Trophoblast cell (in vitro differentiated cells and primary cell): Measurements from ENCODE around the gene LAMA2.

Experiments used
- DNase-seq, 2 donors: peaks; one replicate each; pipeline ENCODE4 v3.0.0-alpha.2; 2016
- H2AFZ ChIP-seq: 2 replicates; pipeline ENCODE4 v1.6.1; 2013; ENCODE audit warnings: low read length, moderate library complexity, mild to moderate bottlenecking; ENCODE audit not compliant: insufficient read depth, poor library complexity
- H2AK5ac ChIP-seq: 2 replicates; pipeline ENCODE4 v1.6.1; 2013; ENCODE audit warnings: mild to moderate bottlenecking, low read length
- H2BK120ac ChIP-seq: 2 replicates; pipeline ENCODE4 v1.6.1; 2013; ENCODE audit warnings: low read length, mild to moderate bottlenecking, moderate library complexity; ENCODE audit not compliant: insufficient read depth, poor library complexity
- H2BK12ac ChIP-seq: 2 replicates; pipeline ENCODE4 v1.6.1; 2013; ENCODE audit warnings: mild to moderate bottlenecking, low read length, moderate library complexity
- H2BK5ac ChIP-seq: 2 replicates; pipeline ENCODE4 v1.6.1; 2013; ENCODE audit warnings: low read length, low read depth, moderate library complexity, mild to moderate bottlenecking; ENCODE audit not compliant: poor library complexity
- H3K14ac ChIP-seq: 2 replicates; pipeline ENCODE4 v1.6.1; 2013; ENCODE audit warnings: mild to moderate bottlenecking, low read length
- H3K18ac ChIP-seq: 2 replicates; pipeline ENCODE4 v1.6.1; 2013; ENCODE audit warnings: mild to moderate bottlenecking, low read length
- H3K23ac ChIP-seq: 2 replicates; pipeline ENCODE4 v1.6.1; 2013; ENCODE audit warnings: low read length
- H3K27ac ChIP-seq: 2 replicates; pipeline ENCODE4 v1.5.1; 2013; ENCODE audit warnings: low read depth, mild to moderate bottlenecking, inconsistent platforms, low read length, moderate library complexity
- H3K27me3 ChIP-seq: 2 replicates; pipeline ENCODE4 v1.6.1; 2013; ENCODE audit warnings: inconsistent platforms, mild to moderate bottlenecking, low read length, moderate library complexity; ENCODE audit not compliant: insufficient read depth
- H3K36me3 ChIP-seq, 2 experiments: 1 replicate in 1 of 2; 2 replicates in 1 of 2; pipeline ENCODE4 v1.6.1; 2013; ENCODE audit warnings: low read length in 2 of 2, mild to moderate bottlenecking in 2 of 2, moderate library complexity in 1 of 2; ENCODE audit not compliant: insufficient read depth in 2 of 2, control insufficient read depth in 1 of 2
- H3K4ac ChIP-seq: 2 replicates; pipeline ENCODE4 v1.6.1; 2013; ENCODE audit warnings: low read depth, mild to moderate bottlenecking, low read length, moderate library complexity
- H3K4me1 ChIP-seq, 2 experiments: 1 replicate in 1 of 2; 2 replicates in 1 of 2; pipeline ENCODE4 v1.6.1; 2013; ENCODE audit warnings: low read length in 2 of 2, mild to moderate bottlenecking in 2 of 2, moderate library complexity in 1 of 2; ENCODE audit not compliant: insufficient read depth in 2 of 2, control insufficient read depth in 1 of 2
- H3K4me2 ChIP-seq: 2 replicates; pipeline ENCODE4 v1.6.1; 2013; ENCODE audit warnings: inconsistent platforms, mild to moderate bottlenecking, low read length, moderate library complexity
- H3K4me3 ChIP-seq: 2 replicates; pipeline ENCODE4 v1.5.1; 2013; ENCODE audit warnings: mild to moderate bottlenecking, low read depth, low read length, inconsistent platforms
- H3K79me1 ChIP-seq: one replicate; pipeline ENCODE4 v1.6.1; 2013; ENCODE audit warnings: low read length
- H3K79me2 ChIP-seq: 2 replicates; pipeline ENCODE4 v1.6.1; 2013; ENCODE audit warnings: low read length, mild to moderate bottlenecking; ENCODE audit not compliant: control insufficient read depth, insufficient read depth, poor library complexity
- H3K9ac ChIP-seq: 2 replicates; pipeline ENCODE4 v1.6.1; 2013; ENCODE audit warnings: mild to moderate bottlenecking, low read length
- H3K9me3 ChIP-seq: 2 replicates; pipeline ENCODE4 v1.6.1; 2013; ENCODE audit warnings: low read depth, mild to moderate bottlenecking, control low read depth, inconsistent platforms, low read length; ENCODE audit not compliant: insufficient read depth
- H4K12ac ChIP-seq: 2 replicates; pipeline ENCODE4 v1.6.1; 2013; ENCODE audit warnings: low read depth, mild to moderate bottlenecking, low read length, moderate library complexity
- H4K8ac ChIP-seq: 2 replicates; pipeline ENCODE4 v1.6.1; 2013; ENCODE audit warnings: low read depth, mild to moderate bottlenecking, low read length, moderate library complexity
- H4K91ac ChIP-seq: one replicate; pipeline ENCODE4 v1.6.1; 2013; ENCODE audit warnings: low read depth, mild to moderate bottlenecking, low read length, moderate library complexity
- WGBS: extraction: QIAGEN DNeasy Blood & Tissue Kit; methylation state at CpG from one replicate; pipeline ENCODE4 v1.1.7; 2013; ENCODE audit warnings: missing lambda C conversion rate; ENCODE audit not compliant: insufficient read length, insufficient coverage; ENCODE audit errors: extremely low coverage; 5-methylcytosine and 5-hydroxymethylcytosine counted together

LAMA2 gene

GRCh38 chr6:129007701-129008373 lies 124.9 kb downstream of the LAMA2 start:
- no CpG with 5 or more reads among the region's 4 CpGs for WGBS
- no peaks in the 10 kb centered on the region for H3K4me1 ChIP-seq
- no peak overlapping the region for H3K23ac ChIP-seq
- no peak overlapping the region for H3K4ac ChIP-seq
- H3K27me3 ChIP-seq, result no peaks in the 10 kb centered on the region
- H3K4me3 ChIP-seq, result no peak overlapping the region
- H3K9me3 ChIP-seq, result no peaks in the 10 kb centered on the region
- H3K27ac ChIP-seq, result no peak overlapping the region
- no peak overlapping the region for H3K18ac ChIP-seq
- no peak for DNase-seq
- H4K8ac ChIP-seq, result no peak overlapping the region
- H2AK5ac ChIP-seq, result no peak overlapping the region
- H4K91ac ChIP-seq, result no peak overlapping the region
- no peak overlapping the region for H2BK120ac ChIP-seq
- no peak overlapping the region for H3K4me2 ChIP-seq
- H4K12ac ChIP-seq, result no peak overlapping the region
- H3K14ac ChIP-seq, result no peak overlapping the region
- no peaks in the 10 kb centered on the region for H3K79me2 ChIP-seq
- no peaks in the 10 kb centered on the region for H3K79me1 ChIP-seq
- no peak overlapping the region for H3K9ac ChIP-seq
- H2BK5ac ChIP-seq, result no peak overlapping the region
- no peak overlapping the region for H2AFZ ChIP-seq
- no peak overlapping the region for H2BK12ac ChIP-seq
- no peaks in the 10 kb centered on the region for H3K36me3 ChIP-seq

GRCh38 chr6:129008591-129008990 lies 125.7 kb downstream of the LAMA2 start:
- Histone ChIP-seq H4K8ac (no peak overlapping the region), H2BK5ac (no peak overlapping the region), H3K4me3 (no peak overlapping the region), H2BK120ac (no peak overlapping the region), H4K91ac (no peak overlapping the region), H3K14ac (no peak overlapping the region), H3K4ac (no peak overlapping the region), H3K36me3 (no peaks in the 10 kb centered on the region), H3K4me2 (no peak overlapping the region), H3K9me3 (no peaks in the 10 kb centered on the region), H3K79me2 (no peaks in the 10 kb centered on the region), H2AK5ac (no peak overlapping the region), H3K27me3 (no peaks in the 10 kb centered on the region), H3K23ac (no peak overlapping the region), H3K79me1 (no peaks in the 10 kb centered on the region), H3K27ac (no peak overlapping the region), H2BK12ac (no peak overlapping the region), H3K18ac (no peak overlapping the region), H2AFZ (no peak overlapping the region), H3K9ac (no peak overlapping the region), H3K4me1 (no peaks in the 10 kb centered on the region), H4K12ac (no peak overlapping the region)
- DNase-seq, result no peak
- WGBS, result no CpG with 5 or more reads among the region's 2 CpGs

- no peak overlapping the region for H2BK5ac ChIP-seq
- no peak overlapping the region for H4K91ac ChIP-seq
These were observed 126.9 kb downstream of the LAMA2 start for GRCh38 chr6:129009851-129010250.

GRCh38 chr6:129014302-129014701 lies 131.4 kb downstream of the LAMA2 start:
- no peak overlapping the region for H4K8ac ChIP-seq
- H3K36me3 ChIP-seq, result no peaks in the 10 kb centered on the region
- H3K27me3 ChIP-seq, result no peaks in the 10 kb centered on the region
- H4K91ac ChIP-seq, result no peak overlapping the region
- no peak for DNase-seq
- no peak overlapping the region for H4K12ac ChIP-seq
- no peak overlapping the region for H3K27ac ChIP-seq
- no peak overlapping the region for H3K4me2 ChIP-seq
- H3K79me2 ChIP-seq, result no peaks in the 10 kb centered on the region
- H3K9ac ChIP-seq, result no peak overlapping the region
- WGBS, result no CpG with 5 or more reads among the region's 2 CpGs
- H3K9me3 ChIP-seq, result no peaks in the 10 kb centered on the region
- no peak overlapping the region for H3K18ac ChIP-seq
- no peak overlapping the region for H2AFZ ChIP-seq
- no peak overlapping the region for H2BK5ac ChIP-seq
- no peak overlapping the region for H3K14ac ChIP-seq
- H2AK5ac ChIP-seq, result no peak overlapping the region
- no peaks in the 10 kb centered on the region for H3K79me1 ChIP-seq
- H2BK12ac ChIP-seq, result no peak overlapping the region
- H3K4me1 ChIP-seq, result no peaks in the 10 kb centered on the region
- no peak overlapping the region for H3K4me3 ChIP-seq
- no peak overlapping the region for H3K23ac ChIP-seq
- no peak overlapping the region for H2BK120ac ChIP-seq
- H3K4ac ChIP-seq, result no peak overlapping the region

More at GRCh38 chr6:129009851-129010250, 126.9 kb downstream of the LAMA2 start:
- Histone ChIP-seq H3K9me3 (no peaks in the 10 kb centered on the region), H3K36me3 (no peaks in the 10 kb centered on the region), H3K23ac (no peak overlapping the region), H3K79me2 (no peaks in the 10 kb centered on the region), H3K79me1 (no peaks in the 10 kb centered on the region), H2BK12ac (no peak overlapping the region), H3K27ac (no peak overlapping the region), H3K9ac (no peak overlapping the region), H2AK5ac (no peak overlapping the region), H3K18ac (no peak overlapping the region), H2BK120ac (no peak overlapping the region), H3K4me1 (no peaks in the 10 kb centered on the region), H2AFZ (no peak overlapping the region), H3K4me3 (no peak overlapping the region), H3K14ac (no peak overlapping the region), H3K27me3 (no peaks in the 10 kb centered on the region), H4K8ac (no peak overlapping the region), H3K4me2 (no peak overlapping the region), H3K4ac (no peak overlapping the region), H4K12ac (no peak overlapping the region)
- no peak for DNase-seq
- WGBS, result no CpG with 5 or more reads among the region's 1 CpG
